Measurements from ENCODE around the gene ARHGEF37. TPM values are rescaled to one million over a fixed set of nuclear protein-coding genes. Genes with fewer than 3 reads are reported as not detected.
A peak's percentile ranks its signal among the peaks of the same experiment; 100 is the strongest.
"Not testable (repeated sequence)": the region's sequence is repeated elsewhere in the genome, so short reads cannot be mapped to it uniquely, and the experiment has no call there.

ARHGEF37 gene, protein sequence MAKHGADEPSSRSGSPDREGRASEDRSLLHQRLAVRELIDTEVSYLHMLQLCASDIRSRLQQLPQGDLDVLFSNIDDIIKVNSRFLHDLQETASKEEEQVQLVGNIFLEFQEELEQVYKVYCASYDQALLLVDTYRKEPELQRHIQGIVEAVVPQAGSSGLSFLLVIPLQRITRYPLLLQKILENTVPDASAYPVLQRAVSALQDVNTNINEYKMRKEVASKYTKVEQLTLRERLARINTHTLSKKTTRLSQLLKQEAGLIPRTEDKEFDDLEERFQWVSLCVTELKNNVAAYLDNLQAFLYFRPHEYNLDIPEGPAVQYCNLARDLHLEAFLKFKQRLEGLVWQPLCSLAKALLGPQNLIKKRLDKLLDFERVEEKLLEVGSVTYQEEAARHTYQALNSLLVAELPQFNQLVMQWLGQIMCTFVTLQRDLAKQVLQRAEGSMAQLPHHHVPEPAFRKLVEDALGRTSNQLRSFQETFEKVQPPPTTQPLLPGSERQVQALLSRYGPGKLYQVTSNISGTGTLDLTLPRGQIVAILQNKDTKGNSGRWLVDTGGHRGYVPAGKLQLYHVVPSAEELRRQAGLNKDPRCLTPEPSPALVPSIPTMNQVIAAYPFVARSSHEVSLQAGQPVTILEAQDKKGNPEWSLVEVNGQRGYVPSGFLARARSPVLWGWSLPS
- 0.15 and 0.20 TPM in 2 replicates for total RNA-seq (2014; rRNA removed; shearing (Covaris generic))

GRCh38 chr5:149581192-149581861 lies at the start of gene ARHGEF37:
ARHGEF37 (plus strand) TSS chr5:149581498; CDS start chr5:149597770, 16,272 bp downstream.
- peak; percentile 50 for DNase-seq (ENCODE audit: low read depth)

DNA sequence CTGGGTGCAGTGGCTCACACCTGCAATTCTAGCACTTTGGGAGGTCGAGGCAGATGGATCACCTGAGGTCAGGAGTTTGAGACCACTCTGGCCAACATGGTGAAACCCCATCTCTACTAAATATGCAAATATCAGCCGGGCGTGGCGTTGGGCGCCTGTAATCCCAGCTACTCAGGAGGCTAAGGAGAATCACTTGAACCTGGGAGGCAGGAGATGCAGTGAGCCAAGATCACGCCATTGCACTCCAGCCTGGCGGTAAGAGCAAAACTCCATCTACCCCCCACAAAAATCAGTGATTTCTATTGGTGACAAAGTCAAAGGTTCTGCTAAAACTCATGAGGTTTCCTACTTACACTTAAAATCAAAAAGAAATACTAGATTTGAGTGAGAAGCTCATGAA lies 48.9 kb upstream of the ARHGEF37 start:
- no peak for DNase-seq (ENCODE audit: low read depth)

GRCh38 chr5:149535787-149536186 lies 45.5 kb upstream of the ARHGEF37 start:
- not testable (repeated sequence) for DNase-seq (ENCODE audit: low read depth)

DNA sequence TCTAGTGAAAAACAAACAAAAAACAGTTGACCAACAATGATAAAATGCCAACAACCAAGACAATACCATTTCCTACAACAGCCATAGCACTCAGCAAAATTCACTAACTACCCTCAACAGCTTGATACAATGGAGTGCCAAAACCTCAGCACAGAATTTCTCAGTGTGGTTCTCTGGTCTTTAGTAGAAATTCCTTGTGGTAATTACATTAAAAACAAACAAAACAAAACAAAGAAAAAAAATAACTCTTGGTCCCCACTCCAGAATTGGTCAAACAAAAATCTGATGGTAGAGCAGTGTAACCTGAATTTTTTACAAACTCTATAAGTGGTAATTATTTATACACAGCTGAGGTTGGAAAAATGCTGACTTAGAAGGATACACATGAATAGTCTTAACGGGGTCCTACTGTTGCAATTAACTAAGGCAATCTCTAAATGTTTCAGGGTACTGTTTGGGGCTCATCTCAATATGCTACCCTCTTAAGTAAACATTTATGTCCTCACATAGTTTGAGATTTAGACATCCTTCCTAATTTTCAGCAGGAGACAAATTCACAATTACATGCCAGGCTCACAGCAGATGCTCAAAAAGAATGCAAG lies 43.8 kb upstream of the ARHGEF37 start:
- peak; percentile 16 for DNase-seq (ENCODE audit: low read depth)

- no peak for DNase-seq (ENCODE audit: low read depth)
These were observed 41.2 kb upstream of the ARHGEF37 start for GRCh38 chr5:149540089-149540488.

DNA sequence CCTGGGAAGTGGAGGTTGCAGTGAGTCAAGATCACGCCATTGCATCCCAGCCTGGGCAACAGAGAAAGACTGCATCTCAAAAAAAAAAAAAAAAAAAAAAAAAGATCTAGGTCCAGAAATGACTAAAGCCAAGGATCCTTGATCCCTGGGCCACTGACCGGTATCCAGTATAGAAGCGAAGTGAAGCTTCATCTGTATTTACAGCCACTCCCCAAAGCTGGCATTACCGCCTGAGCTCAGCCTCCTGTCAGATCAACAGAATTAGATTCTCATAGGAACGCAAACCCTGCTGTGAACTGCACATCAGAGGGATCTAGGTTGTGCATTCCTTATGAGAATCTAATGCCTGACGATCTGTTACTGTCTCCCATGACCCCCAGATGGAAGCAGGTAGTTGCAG lies 39.4 kb upstream of the ARHGEF37 start:
- DNase-seq (ENCODE audit: low read depth), result peak; percentile 6

DNA sequence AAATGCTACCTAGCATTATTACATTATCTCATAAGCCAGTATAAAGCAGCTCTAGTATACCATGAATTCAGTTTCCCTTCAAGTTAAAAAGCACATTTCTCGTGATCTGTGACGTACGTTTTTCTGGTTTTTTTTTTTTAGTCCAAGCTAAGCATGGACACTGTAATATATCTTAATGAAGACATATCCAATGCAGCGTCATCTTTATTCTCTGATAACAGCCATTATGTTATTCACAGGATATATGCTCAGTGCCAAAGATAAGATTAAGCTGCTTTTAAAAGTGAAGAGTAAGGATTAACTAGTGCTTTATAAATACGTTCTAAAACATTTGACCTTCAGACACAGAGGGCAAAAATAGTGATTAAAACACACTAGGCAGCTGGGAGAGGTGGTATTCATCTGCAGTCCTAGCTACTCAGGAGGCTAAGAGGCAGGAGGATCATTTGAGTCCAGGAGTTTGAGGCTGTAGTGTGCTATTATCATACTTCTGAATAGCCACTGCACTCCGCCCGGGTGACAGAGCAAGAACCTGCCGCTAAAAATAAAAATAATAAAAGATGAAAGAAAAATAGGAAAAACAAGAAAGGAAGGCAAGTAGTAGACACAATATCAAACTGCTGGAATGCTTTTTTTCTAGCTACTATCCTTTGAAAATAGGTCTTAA lies 37.8 kb upstream of the ARHGEF37 start:
- DNase-seq (ENCODE audit: low read depth), result no peak

DNA sequence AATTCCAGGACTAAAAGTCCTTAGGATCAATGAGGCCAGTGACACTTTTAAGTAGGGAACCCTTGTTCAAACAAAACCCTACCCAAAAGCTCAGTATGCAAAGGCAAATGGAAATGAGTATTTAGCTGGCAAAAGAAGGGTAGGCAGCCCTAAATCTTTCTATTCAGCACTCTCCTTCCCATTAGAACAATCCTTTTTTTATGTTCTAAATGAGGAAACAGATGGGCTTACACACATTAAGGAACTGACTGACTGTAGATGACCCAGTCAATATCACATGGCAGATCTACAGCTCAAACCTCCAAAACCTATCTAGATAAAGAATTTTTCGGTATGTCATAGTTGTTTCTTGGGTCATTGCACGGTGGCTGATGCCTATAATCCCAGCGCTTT lies 37.3 kb upstream of the ARHGEF37 start:
- no peak for DNase-seq (ENCODE audit: low read depth)

GRCh38 chr5:149545327-149545726 lies 36.0 kb upstream of the ARHGEF37 start:
- peak; percentile 9 for DNase-seq (ENCODE audit: low read depth)

- peak; percentile 10 for DNase-seq (ENCODE audit: low read depth)
These were observed 34.3 kb upstream of the ARHGEF37 start for GRCh38 chr5:149546974-149547373.

DNA sequence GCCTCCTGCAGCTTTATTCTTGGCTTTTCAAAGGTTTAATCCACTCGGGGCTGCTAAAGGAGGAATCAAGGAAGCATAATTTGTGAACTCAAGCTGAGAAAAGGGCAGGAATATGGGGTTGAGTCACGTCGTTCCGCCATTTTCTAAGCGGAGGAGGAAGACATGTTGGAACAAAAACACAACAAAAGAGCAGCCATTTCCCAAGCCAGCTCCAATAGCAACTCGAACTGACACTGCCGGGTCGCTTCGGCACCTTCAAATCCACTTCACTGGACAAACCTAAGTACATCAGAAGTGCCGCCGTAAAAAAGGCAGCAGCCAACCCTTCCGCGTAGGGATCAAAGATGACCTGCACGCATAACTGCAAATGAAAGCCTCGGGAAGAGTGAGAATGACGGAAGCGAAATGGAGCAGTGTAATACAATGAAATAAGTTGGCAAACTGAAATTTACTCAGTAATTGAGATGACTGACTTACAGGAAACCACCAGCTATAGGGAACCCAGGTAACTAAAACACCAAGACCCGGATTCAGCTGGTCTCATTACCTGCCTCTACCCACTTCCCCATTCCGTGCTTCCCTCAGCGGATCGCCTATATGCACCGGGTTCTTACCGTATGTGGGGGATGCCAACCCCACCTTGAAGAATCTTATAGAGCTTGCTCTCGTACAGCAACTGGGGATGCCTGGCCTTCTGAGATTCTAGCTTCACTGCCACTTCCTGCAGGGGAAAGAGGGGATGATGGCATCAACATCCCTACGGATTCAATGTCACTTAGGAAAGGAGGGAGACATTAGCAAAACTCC lies 31.6 kb upstream of the ARHGEF37 start:
- peak; percentile 63 for DNase-seq (ENCODE audit: low read depth)

- DNase-seq (ENCODE audit: low read depth), result peak; percentile 66
These were observed 31.1 kb upstream of the ARHGEF37 start for GRCh38 chr5:149550268-149550583.

DNA sequence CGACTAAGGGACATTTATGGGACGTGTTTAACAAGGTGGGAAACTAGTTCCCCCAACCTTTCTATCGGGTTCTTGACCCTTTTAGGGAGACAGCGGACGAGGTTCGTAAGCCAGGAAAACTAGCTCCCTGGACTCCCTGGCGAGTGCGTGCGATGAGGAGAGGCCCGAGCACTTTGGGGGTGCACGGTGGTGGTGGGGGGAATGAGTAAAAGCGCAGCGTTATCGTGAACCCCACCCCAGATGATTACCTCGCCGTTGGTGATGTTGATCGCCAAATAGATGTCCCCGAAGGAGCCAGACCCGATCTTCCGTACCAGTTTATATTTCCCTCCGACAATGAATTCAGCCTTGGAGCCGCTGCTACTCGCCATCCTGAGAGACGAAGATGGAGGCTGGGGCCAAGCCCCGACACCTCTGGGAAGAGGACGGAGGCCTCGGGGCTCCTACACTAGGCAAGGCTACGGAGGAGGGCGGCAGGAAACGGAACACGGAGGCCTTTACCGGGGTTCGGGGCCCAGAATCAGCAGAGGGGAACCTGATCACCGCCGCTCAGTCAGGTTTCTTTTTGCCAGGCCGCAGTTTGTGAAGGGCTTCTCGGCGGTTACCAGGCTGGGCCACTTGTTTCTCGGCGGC lies 30.6 kb upstream of the ARHGEF37 start:
- DNase-seq (ENCODE audit: low read depth), result peak; percentile 31

- DNase-seq (ENCODE audit: low read depth), result peak; percentile 97
These were observed 29.9 kb upstream of the ARHGEF37 start, which contains the start of gene CSNK1A1 for GRCh38 chr5:149551227-149552037. CSNK1A1 (minus strand) TSS chr5:149551439; CDS start chr5:149550964, 475 bp downstream.

DNA sequence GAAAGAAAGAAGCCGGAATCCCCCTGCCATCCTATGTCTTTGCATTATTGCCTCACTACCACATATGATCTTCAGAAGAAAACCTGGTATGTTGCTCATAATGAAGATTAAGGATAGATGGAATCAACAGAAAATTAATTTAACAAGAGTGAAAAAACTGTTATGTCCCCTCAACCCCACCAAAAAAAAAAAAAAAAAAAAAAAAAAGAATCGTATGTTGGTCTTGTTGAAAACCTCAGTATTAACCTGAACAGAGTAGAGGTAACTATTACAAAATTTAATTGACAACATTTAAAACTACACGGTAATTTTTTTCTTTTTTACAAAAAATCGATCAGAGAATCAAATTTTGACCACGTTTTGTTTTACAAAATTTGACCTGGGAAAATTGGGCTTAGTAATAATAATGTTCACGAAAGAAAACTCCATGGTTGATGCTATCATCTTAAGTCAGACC lies 29.2 kb upstream of the ARHGEF37 start:
- DNase-seq (ENCODE audit: low read depth), result no peak

GRCh38 chr5:149552553-149553160 lies 28.6 kb upstream of the ARHGEF37 start:
- peak; percentile 9 for DNase-seq (ENCODE audit: low read depth)

DNA sequence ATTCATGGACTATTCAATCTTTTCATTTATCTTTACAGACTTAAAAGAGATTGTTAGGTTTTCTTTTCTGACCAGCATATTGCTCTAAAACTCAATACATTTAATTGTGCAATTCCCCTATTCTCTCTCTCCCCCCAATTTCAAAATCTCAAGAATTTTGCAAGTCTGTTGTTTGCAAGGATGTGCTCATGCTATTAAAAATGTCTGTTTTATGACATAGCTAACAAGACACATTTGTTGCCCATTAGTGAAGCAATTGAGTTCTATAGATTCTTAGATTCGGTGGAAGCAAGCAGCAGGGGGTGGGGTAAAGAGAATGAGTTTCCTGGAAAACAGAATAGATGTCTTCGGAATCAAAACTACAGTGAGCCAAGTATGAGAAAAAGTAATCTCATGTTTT lies 21.6 kb upstream of the ARHGEF37 start:
- DNase-seq (ENCODE audit: low read depth), result no peak

- peak; percentile 97 for DNase-seq (ENCODE audit: low read depth)
These were observed 19.4 kb upstream of the ARHGEF37 start for GRCh38 chr5:149561848-149562247.

- peak; percentile 44 for DNase-seq (ENCODE audit: low read depth)
These were observed 17.8 kb upstream of the ARHGEF37 start for GRCh38 chr5:149563466-149563865.

Data from M059J (cell line).